Stimulated activated naive CD4-positive, alpha-beta T cell (primary cell): ENCODE results near the gene TRIM39.
"Not testable (repeated sequence)": the region's sequence is repeated elsewhere in the genome, so short reads cannot be mapped to it uniquely, and the experiment has no call there.

Source experiments
- DNase-seq, 6 experiments: peaks; one replicate each; lab custom pipeline; 2025; lab: John Stamatoyannopoulos, UW

The TRIM39 gene

DNA sequence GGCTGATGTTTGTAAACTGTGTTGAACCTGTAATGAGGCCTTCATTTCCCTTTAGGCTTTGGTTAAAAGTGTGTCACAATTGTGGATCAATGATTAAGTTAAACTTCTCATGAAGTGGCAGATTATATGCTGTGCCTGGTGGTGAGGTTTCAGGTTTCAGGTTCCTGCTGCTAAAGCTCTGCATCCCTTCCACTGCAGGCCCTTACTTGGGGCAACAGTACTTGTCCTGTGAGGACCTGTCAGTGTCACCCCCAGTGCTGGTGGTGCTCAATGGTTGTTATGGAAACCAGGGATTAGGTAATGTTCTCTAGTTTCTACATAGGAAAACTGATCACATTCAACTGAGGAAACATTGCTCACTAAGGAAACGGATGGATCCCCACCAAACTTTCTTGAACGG, 36.7 kb downstream of the TRIM39 start:
- DNase-seq, result no peak

- DNase-seq, result no peak
These were observed 37.9 kb downstream of the TRIM39 start for GRCh38 chr6:30364591-30364990.

GRCh38 chr6:30369280-30369679, 42.6 kb downstream of the TRIM39 start:
- DNase-seq, result not testable (repeated sequence)

DNA sequence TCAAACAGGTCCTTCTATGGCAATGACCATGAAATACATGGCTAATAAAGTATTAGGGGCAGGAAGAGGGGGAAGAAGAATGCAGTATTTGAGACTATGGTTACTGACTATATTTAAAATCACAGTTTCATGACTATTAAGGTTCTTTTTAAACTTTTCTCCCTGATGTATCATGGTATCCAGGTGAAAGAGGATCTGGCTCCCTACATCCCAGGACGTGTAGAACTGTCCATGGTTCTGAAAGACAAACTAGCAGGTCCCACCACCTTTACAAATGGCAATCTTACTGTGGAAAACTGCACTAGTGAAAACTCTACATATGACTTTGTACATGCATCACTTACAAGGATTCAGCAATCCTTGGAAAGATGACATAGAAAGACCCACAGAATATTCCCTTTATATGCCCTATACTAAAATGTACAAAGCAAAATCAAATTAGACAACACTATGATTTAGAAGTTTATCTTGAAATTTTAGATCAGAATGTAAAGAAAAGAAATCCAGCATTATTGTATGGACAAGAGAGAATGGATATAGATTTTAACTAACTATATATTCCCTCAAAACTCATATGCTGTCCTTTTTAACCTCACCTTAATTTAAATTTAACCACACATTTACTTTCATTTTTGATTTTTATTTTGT, 51.7 kb downstream of the TRIM39 start:
- no peak for DNase-seq

DNA sequence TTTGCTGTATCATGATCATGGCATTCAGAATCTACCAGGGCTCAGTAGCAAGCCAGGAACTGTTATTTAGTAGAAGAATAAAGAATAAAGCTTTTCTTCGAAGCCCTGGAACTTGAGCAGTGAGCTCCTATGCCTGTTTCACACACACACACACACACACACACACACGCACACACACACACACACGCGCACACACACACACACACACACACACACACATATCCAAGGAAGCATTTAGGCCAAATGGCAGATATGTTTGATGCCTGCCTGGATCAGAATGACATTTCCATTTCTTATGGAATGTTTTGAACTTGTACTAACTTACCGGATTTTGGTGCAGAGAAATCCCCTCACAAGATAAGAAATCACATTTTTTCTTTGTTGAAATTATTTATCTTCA, 53.7 kb downstream of the TRIM39 start:
- no peak for DNase-seq

- no peak for DNase-seq
These were observed 59.4 kb downstream of the TRIM39 start for GRCh38 chr6:30386166-30386565.

- no peak for DNase-seq
These were observed 64.5 kb downstream of the TRIM39 start for GRCh38 chr6:30391240-30391639.
